HAP-1 (cell line): ENCODE measurements around the gene KCP.

Experiments
- DNase-seq, 2 experiments: peaks; one replicate each; pipeline ENCODE4 v3.0.0-alpha.2; 2016 to 2020; ENCODE audit warnings: low spot score in 2 of 2
- H3K27me3 ChIP-seq: fragments of 250-450 bp; sonication (Bioruptor Pico); 2 replicates; pipeline ENCODE4 v1.5.1; 2020; ENCODE audit warnings: low read depth, mild to moderate bottlenecking, moderate library complexity
- H3K36me3 ChIP-seq: fragments of 250-450 bp; sonication (Bioruptor Pico); replicated peaks from 2 replicates; pipeline ENCODE4 v1.5.1; 2020; ENCODE audit warnings: mild to moderate bottlenecking
- H3K4me1 ChIP-seq: fragments of 250-450 bp; sonication (Bioruptor Pico); 2 replicates; pipeline ENCODE4 v1.5.1; 2020; ENCODE audit warnings: mild to moderate bottlenecking
- H3K4me3 ChIP-seq: fragments of 250-450 bp; sonication (Bioruptor Pico); 2 replicates; pipeline ENCODE4 v1.5.1; 2020; ENCODE audit warnings: mild to moderate bottlenecking, moderate library complexity
- H3K9me3 ChIP-seq: fragments of 250-450 bp; sonication (Bioruptor Pico); 2 replicates; pipeline ENCODE4 v1.5.1; 2020; ENCODE audit warnings: mild to moderate bottlenecking, moderate library complexity
- in situ Hi-C: fragments of 300-500 bp; cut with MboI; formaldehyde crosslinking; loops from 3 replicates; pipeline ENCODE4 v1.14.3; 2020; ENCODE audit warnings: low sequenced_read_pairs, inconsistent platforms, mixed read lengths

The KCP gene

DNA sequence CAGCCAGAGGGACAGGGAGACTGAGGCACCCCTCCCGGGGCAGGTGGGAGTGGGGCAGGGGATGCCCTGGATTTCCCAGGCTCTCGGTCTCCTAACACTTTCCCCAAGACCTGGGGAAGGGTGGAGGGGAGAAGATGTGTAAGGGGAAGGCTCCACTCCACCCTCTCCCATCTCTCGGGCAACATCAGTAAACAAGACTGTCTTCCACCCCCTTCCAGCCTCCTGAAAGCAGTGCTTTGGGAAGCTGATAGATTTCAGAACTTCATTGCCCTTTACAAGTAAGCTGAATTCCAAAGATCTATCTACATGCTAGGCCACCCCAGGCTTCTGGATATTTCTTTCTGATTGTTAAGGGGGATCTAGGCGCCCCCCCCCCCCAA lies 76.6 kb downstream of the KCP start:
- DNase-seq = no peak
- no peaks in the 10 kb centered on the region for H3K27me3 ChIP-seq
- H3K36me3 ChIP-seq = peaks cover 25% of the 10 kb centered on the region
- H3K4me1 ChIP-seq = peaks cover 23% of the 10 kb centered on the region
- no peak overlapping the region for H3K4me3 ChIP-seq
- no peaks in the 10 kb centered on the region for H3K9me3 ChIP-seq
- in situ Hi-C loops = no loop called here

DNA sequence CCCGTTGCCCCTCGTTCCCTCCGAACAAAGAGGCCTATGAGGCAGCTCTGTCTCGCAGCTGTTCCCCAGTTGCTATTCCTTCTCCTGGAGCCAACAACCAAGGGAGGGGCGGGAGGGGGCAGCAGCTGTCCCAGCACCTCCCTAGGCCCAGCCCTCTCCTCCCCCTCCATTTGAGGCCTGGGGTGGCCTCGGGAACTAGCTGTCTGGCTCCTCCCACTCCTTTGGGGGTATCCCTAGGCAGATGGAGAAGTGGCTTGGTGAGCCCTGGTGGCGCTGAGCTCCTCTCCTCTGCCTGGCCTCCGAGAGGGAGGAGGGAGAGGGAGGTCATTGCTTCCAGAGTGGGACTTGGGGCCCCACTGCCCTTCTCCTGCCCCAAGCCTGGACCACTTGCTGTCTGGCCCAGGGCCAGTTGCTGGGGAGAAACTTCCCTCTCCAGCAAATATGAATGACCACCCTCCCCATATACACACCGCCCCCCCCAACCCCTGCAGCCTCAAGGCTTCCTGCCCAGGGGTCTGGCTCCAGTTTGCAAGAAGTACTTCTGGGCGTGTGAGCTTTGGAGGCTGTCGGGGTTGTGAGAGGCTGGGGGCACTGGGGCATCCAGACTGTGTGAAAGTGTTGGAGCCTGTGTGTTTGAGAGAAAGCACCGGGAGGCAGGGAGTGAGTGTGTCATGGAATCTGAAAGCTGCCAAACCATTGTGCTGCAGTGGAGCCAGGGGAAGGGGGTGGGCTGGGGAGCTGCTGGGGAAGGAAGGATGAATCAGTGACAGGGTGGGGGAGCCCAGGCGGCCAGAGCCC lies 77.2 kb downstream of the KCP start:
- no peaks in the 10 kb centered on the region for H3K9me3 ChIP-seq
- peaks cover 23% of the 10 kb centered on the region for H3K4me1 ChIP-seq
- DNase-seq = peak in 1 of 2 experiments; percentile 38
- no peak overlapping the region for H3K4me3 ChIP-seq
- no peaks in the 10 kb centered on the region for H3K27me3 ChIP-seq
- peaks cover 21% of the 10 kb centered on the region for H3K36me3 ChIP-seq
- in situ Hi-C loops = no loop called here

DNA sequence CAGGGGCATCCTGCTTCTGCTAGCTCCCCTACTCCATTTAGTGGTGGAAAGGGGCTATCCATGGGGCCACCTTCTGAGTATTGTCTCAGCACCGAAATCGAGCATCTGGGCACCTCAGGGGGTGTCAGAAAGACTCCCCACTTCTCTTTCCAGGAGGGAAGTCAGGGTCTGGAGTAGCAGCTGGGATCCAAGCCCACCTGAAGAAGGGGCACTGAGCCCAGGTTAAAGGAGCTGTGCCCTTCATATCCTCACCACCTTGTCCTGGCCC lies 77.7 kb downstream of the KCP start:
- DNase-seq = no peak
- in situ Hi-C loops = no loop called here
- peaks cover 16% of the 10 kb centered on the region for H3K36me3 ChIP-seq
- peaks cover 23% of the 10 kb centered on the region for H3K4me1 ChIP-seq
- H3K4me3 ChIP-seq = peak overlapping the region; percentile 46; the same call in 1 of the 2 replicates
- no peaks in the 10 kb centered on the region for H3K27me3 ChIP-seq
- H3K9me3 ChIP-seq = no peaks in the 10 kb centered on the region

DNA sequence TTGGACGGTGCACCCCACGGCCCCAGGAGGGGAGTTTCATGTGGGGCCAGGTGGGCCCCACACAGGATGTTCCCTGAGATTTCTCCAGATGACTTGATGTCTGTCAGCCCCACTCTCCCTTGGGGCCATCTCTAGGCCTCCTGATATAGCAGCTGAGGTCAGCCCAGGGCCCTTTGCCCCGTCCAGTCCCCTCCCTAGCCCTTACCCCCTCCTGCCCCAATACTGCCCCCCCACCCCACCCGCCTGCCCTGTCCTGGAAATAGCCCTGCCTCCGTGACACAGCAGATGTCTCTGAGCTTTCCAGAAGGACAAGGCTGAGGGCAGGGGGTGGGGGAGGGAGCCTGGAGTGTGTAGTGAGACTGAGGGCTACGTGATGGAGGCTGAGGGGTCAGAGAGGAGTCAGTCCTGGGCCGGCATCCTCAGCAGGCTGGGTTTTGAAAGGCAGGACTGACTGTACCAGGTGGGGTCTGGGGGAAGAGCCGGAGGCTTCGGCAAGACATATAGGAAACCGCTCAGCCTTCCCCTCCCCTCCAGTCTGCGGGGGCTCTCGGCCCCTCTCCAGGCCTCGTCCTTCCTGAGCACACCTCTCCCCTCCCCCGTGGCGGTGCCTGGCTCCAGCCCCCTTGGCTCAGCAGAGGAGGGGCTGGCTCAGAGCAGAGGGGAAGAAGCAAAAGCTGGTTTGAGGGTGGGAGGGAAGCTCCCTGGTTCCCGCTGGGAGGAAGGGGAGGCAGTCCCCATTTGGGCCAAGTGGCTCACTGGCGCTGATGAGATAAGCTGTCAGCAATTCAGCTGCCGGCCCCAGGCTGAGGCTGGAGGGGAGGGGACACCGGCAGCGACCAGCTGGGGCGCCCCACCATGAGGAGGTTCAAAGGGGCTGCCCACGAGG lies 78.3 kb downstream of the KCP start:
- H3K36me3 ChIP-seq = peaks cover 12% of the 10 kb centered on the region
- DNase-seq = peak in 1 of 2 experiments; percentile 44
- peak overlapping the region; percentile 46 for H3K4me3 ChIP-seq
- no peaks in the 10 kb centered on the region for H3K9me3 ChIP-seq
- peaks cover 23% of the 10 kb centered on the region for H3K4me1 ChIP-seq
- in situ Hi-C loops = no loop called here
- no peaks in the 10 kb centered on the region for H3K27me3 ChIP-seq

DNA sequence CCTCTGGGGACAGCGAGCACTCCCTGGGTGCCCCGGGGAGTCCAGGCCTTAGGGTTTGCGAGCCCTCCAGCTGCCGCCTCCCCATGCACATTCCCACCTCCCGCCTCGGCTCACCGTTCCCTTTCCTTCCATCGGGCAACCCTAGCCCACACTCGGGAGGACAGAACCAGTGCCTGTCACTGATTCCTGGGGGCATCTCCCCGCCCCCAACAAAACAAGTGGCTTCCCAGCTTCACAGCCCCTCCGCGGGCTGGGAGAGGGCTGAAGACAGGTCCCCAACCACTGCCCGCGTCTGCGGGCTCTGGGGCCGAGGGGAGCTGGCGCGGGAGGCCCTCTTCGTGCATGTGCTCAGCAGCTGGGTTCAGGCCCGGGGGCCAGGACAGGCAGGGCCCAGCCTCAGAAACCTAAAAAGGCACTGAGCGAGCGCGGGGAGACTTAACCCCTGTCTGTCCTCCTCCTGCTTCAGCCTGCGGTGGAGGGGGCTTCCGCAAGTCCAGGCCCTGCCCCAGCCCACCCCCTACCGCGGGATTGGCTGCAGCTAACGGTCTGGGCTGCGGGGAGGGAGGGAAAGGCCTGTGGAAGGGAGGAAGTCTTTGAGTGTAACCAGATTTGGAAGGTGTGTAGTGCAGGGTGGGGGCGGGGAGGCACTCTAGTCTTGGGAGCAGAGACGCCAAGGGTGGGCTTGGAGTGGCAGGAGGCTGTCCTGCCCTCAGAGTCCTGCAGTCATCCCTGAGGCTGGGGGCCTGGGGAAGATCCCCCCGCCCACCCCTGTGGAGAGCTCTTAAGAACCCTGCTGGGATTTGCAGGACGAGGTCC lies 79.1 kb downstream of the KCP start:
- Histone ChIP-seq H3K9me3 (no peaks in the 10 kb centered on the region), H3K4me3 (peak overlapping the region; percentile 46), H3K36me3 (peaks cover 6% of the 10 kb centered on the region), H3K4me1 (peaks cover 23% of the 10 kb centered on the region), H3K27me3 (no peaks in the 10 kb centered on the region)
- DNase-seq = peak; percentile 72 to 86
- in situ Hi-C loops = no loop called here

DNA sequence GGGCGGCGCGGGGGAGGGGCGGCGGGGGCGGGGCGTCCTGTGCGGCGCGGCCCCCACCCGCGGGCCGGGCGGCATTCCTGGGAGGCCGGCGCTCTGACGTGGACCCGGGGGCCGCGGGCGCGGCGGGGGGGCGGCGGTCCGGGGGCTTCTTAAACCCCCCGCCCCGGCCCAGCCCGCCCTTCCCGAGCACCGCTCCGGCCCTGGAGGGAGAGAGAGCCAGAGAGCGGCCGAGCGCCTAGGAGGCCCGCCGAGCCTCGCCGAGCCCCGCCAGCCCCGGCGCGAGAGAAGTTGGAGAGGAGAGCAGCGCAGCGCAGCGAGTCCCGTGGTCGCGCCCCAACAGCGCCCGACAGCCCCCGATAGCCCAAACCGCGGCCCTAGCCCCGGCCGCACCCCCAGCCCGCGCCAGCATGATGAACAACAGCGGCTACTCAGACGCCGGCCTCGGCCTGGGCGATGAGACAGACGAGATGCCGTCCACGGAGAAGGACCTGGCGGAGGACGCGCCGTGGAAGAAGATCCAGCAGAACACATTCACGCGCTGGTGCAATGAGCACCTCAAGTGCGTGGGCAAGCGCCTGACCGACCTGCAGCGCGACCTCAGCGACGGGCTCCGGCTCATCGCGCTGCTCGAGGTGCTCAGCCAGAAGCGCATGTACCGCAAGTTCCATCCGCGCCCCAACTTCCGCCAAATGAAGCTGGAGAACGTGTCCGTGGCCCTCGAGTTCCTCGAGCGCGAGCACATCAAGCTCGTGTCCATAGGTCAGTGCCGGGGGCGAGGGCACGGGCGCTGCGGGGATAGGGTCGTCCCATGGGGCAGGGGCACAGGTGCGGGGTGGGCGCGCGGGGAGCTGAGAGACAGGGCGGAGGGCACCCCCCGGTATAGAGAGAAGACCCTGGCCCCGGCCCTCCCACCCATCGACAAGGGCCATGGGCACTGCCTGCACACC lies 80.0 kb downstream of the KCP start, which contains the start of gene FLNC:
FLNC (plus strand) TSS at position 176 of the 947 bp plus-strand sequence; CDS start at position 408, 232 bp downstream.
- Histone ChIP-seq H3K4me1 (peaks cover 23% of the 10 kb centered on the region), H3K4me3 (peak within 1 kb of the TSS; percentile 46), H3K27me3 (no peaks in the 10 kb centered on the region), H3K36me3 (peaks cover 5% of the 10 kb centered on the region), H3K9me3 (no peaks in the 10 kb centered on the region)
- peak in 1 of 2 experiments; percentile 55 for DNase-seq
- in situ Hi-C loops = no loop called here

DNA sequence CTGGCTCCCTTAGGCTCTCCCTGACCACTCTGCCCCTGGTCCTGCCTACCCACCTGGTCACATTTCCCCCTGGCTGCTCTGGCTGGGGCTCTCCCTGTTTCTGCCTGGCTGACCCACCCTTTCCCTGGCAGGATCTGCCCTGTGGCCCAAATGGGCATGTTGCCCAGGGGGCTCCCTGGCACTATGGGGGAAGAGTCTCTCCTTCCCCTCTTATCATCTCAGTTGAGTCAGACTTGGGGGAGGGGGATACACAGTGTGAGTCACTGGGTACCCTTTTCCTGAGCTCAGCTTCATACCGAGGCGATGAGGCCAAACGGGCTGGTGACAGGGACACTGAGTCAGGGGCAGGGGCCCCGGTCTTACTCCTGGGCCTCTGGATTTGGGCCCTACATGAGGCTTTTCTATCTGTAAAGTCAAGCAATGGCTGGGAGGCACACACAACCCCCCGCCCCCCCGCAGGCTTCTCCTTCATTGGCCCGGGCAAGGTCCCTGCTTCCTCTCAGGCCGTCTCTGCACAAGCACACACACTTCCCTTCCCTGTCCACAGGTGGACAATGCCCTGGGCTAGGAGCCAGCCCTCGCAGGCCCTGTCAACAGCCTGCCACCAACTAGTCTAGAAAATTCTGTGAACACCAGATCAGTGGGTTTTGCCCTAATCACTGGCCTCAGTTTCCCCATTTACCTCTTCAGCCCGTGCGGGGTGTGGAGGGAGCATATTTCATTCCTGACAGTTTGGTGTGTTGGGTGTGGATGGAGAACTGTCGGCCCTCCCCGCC lies 80.9 kb downstream of the KCP start:
- H3K4me1 ChIP-seq = peaks cover 23% of the 10 kb centered on the region
- peak overlapping the region; percentile 46 for H3K4me3 ChIP-seq
- in situ Hi-C loops = no loop called here
- H3K9me3 ChIP-seq = no peaks in the 10 kb centered on the region
- no peaks in the 10 kb centered on the region for H3K27me3 ChIP-seq
- peak in 1 of 2 experiments; percentile 39 for DNase-seq
- H3K36me3 ChIP-seq = no peaks in the 10 kb centered on the region; the same call in 1 of the 2 replicates

DNA sequence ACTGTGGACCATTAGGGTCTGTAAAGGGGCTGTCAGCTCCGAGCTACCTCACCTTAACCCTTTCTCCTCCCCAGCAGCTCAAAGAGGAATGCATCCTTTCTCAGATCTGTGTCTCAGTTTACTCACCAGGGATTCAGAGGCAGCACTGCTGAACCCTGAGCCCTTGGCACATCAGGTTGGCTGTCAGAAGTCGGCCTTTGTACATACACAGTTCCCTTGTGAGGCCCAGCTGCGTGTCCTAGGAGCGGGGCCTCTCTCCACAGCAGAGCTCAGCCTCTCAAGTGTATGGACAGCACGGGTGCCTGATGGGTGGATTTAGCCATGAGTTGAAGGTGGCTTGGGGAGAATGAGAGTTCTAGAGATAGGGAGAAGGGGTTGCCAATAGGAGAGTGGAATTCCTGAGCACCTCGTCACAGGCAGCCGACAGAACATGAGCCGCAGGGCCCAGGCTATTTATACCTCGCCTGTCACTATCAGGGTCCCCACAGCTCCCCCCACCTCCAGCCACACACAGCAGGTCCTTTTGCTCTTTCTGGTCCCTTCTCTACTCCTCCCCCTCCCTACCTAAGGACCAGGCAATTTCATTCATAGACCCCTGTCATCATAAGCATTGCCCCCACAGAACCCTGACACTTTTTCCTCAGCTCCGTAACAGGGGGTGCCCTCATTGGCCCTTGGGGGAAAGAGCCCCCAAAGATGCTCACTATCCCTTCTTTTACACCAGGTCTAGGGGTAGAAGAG lies 82.4 kb downstream of the KCP start:
- no peaks in the 10 kb centered on the region for H3K9me3 ChIP-seq
- H3K4me1 ChIP-seq = peaks cover 23% of the 10 kb centered on the region
- H3K36me3 ChIP-seq = no peaks in the 10 kb centered on the region; the same call in 1 of the 2 replicates
- H3K27me3 ChIP-seq = no peaks in the 10 kb centered on the region
- in situ Hi-C loops = no loop called here
- H3K4me3 ChIP-seq = no peak overlapping the region
- DNase-seq = no peak

DNA sequence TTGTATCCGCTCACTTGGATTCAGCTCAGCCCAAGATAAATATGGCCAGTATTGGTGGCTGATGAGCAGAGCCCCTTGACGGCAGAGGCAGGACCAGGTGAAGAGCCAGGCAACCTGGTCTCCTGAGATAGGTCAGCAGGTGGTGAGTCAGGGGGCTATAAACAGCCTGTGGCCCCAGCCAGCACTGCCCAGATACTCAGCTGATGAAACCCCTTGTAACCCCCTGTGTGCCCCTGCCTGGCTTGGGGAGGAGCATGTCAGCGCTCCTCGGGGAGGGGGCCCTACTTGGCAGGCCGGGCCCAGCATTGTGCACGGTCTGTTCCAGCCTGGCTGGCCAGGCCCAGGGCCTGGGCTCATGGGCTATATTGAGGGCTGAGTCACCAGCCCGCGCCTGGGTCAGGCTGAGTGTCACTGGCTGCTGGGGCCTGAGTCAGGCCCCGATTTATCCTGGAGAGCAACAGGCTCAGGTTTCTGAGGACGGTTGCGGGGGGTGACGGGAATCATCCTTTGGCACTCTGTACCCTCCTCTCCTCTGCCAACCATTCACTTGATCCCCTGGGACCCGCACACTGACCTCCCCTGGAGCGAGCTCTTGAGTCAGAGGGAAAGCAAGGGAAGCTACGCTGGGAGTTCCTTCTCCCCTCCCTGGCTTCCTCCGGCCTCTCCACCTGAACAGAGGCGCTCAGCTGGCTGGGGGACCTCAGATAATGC lies 83.1 kb downstream of the KCP start:
- DNase-seq = no peak
- in situ Hi-C loops = no loop called here

DNA sequence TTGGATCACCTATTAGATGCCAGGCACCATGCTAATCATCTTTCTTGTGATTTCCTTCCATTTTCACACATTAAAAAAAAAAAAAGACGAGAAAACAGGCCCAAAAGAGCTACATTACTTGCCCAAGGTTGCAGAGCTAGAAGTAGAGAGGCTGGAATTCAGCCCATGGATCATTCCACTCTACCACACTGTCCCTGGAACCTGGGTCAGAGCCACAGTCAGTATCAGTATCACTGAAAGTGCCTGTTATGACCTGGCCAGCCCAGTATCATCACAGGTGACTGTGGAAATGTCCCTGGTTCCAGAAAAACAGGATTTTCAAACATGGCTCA lies 83.6 kb downstream of the KCP start:
- Histone ChIP-seq H3K27me3 (no peaks in the 10 kb centered on the region), H3K9me3 (no peaks in the 10 kb centered on the region), H3K4me1 (peaks cover 13% of the 10 kb centered on the region), H3K4me3 (no peak overlapping the region), H3K36me3 (no peaks in the 10 kb centered on the region)
- DNase-seq = no peak
- in situ Hi-C loops = no loop called here

More for the DNA sequence above, 83.1 kb downstream of the KCP start:
- Histone ChIP-seq H3K9me3 (no peaks in the 10 kb centered on the region), H3K4me1 (peaks cover 16% of the 10 kb centered on the region), H3K36me3 (no peaks in the 10 kb centered on the region), H3K4me3 (no peak overlapping the region), H3K27me3 (no peaks in the 10 kb centered on the region)
